Effector memory CD4-positive, alpha-beta T cell (primary cell): ENCODE results near the gene STAM.

Source experiments
- DNase-seq, 3 donors: peaks; one replicate each; pipeline ENCODE4 v3.0.0-alpha.2; 2020
- H3K27ac ChIP-seq: 2 replicates; pipeline ENCODE4 v1.7.0; 2013; ENCODE audit warnings: mild to moderate bottlenecking, low read length, moderate library complexity; ENCODE audit not compliant: insufficient read depth, poor library complexity, severe bottlenecking
- H3K27me3 ChIP-seq: replicated peaks from 2 replicates; pipeline ENCODE4 v1.7.0; 2013; ENCODE audit warnings: mild to moderate bottlenecking, low read length; ENCODE audit not compliant: insufficient read depth, control insufficient read depth, poor library complexity, severe bottlenecking
- H3K36me3 ChIP-seq: 2 replicates; pipeline ENCODE4 v1.7.0; 2013; ENCODE audit warnings: mild to moderate bottlenecking, low read length, moderate library complexity; ENCODE audit not compliant: control insufficient read depth, insufficient read depth
- H3K4me1 ChIP-seq: 2 replicates; pipeline ENCODE4 v1.7.0; 2013; ENCODE audit warnings: low read length, mild to moderate bottlenecking; ENCODE audit not compliant: control insufficient read depth, insufficient read depth, poor library complexity, severe bottlenecking
- H3K4me3 ChIP-seq: 2 replicates; pipeline ENCODE4 v1.7.0; 2013; ENCODE audit warnings: low read length, low read depth, mild to moderate bottlenecking; ENCODE audit not compliant: insufficient read depth, poor library complexity, severe bottlenecking
- H3K9me3 ChIP-seq: 2 replicates; pipeline ENCODE4 v1.7.0; 2013; ENCODE audit warnings: mild to moderate bottlenecking, low read length, moderate library complexity; ENCODE audit not compliant: control insufficient read depth

Gene STAM

DNA sequence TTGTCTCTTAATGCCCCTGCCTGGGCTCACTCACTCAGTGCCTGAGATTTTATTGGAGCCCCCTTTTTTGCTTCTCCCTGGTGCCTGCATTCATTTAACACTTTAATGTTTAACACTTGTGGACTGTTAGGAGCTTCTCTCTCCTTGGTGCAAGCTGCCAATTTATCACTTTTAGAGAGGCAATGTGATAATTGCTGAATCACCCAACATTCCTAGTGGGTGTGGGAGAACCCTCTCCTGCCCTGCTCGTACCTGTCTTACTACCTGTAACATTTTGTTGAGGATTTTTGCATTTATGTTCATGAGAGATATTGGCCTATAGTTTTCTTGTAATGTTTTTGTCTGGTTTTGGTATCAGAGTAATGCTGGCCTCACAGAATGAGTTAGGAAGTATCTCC, 13.2 kb downstream of the STAM start:
- no peaks in the 10 kb centered on the region for H3K27me3 ChIP-seq
- no peaks in the 10 kb centered on the region for H3K4me1 ChIP-seq
- peaks cover 6% of the 10 kb centered on the region for H3K9me3 ChIP-seq
- no peak for DNase-seq
- no peak overlapping the region for H3K27ac ChIP-seq
- peaks cover 4% of the 10 kb centered on the region for H3K36me3 ChIP-seq
- H3K4me3 ChIP-seq, result no peak overlapping the region

DNA sequence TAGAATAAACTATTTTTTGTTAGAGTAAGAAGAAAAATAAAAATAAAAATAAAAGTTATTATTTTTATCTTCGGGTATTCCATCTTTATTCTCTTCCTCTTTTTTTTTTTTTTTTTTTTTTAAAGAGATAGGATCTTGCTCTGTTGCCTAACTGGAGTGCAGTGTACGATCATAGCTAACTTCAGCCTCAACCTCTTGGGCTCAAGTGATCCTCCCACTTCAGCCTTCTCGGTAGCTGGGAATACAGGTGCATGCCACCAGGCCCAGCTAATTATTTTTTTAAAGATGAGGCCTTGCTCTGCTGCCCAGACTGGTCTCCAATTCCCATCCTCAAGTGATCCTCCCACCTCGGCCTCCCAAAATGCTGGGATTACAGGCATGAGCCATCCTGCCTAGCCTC, 15.4 kb downstream of the STAM start:
- no peak overlapping the region for H3K4me3 ChIP-seq
- no peak for DNase-seq
- no peak overlapping the region for H3K27ac ChIP-seq
- no peaks in the 10 kb centered on the region for H3K9me3 ChIP-seq
- peaks cover 3% of the 10 kb centered on the region for H3K4me1 ChIP-seq
- H3K27me3 ChIP-seq, result no peaks in the 10 kb centered on the region
- peaks cover 4% of the 10 kb centered on the region for H3K36me3 ChIP-seq

DNA sequence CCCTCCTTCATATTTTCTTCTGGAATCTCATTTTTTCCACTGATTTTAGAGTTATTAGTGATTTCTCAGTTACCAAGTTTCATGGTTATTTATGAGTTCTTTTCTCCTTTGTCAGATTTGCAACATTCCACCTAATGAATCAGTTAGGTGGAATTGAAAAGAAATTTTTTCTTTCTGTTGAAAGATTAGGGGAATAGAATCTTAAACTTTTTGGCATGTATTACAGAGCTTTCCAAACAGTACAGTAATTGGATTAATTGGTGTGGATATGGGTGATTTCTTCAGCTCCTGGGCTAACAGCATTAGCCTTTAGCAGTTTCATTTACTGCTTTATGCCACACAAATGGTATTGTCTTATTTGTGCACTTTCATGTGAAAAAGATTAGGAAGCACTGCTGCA, 17.0 kb downstream of the STAM start:
- Histone ChIP-seq H3K4me1 (peaks cover 3% of the 10 kb centered on the region), H3K27me3 (no peaks in the 10 kb centered on the region), H3K36me3 (peaks cover 4% of the 10 kb centered on the region), H3K9me3 (no peaks in the 10 kb centered on the region), H3K27ac (no peak overlapping the region), H3K4me3 (no peak overlapping the region)
- DNase-seq, result no peak

DNA sequence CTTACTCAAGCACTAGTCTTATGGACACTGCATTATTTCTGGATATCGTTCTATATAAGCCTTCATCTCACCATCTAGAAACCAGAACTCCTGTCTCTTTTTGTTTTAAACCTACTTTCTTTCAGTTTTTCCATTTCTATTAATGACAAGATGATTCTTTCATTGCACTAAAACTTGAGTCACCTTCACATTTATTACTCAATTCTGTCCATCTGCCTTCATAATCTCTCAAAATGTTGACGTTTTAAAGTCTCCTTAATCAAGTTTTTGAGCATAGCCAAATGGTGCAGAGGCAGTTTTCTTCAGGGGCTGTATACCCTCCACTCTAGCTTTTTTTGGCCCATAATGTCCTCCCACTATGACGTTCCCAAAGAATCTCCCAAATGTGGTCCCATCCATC, 17.6 kb downstream of the STAM start:
- H3K4me3 ChIP-seq, result no peak overlapping the region
- peaks cover 3% of the 10 kb centered on the region for H3K4me1 ChIP-seq

DNA sequence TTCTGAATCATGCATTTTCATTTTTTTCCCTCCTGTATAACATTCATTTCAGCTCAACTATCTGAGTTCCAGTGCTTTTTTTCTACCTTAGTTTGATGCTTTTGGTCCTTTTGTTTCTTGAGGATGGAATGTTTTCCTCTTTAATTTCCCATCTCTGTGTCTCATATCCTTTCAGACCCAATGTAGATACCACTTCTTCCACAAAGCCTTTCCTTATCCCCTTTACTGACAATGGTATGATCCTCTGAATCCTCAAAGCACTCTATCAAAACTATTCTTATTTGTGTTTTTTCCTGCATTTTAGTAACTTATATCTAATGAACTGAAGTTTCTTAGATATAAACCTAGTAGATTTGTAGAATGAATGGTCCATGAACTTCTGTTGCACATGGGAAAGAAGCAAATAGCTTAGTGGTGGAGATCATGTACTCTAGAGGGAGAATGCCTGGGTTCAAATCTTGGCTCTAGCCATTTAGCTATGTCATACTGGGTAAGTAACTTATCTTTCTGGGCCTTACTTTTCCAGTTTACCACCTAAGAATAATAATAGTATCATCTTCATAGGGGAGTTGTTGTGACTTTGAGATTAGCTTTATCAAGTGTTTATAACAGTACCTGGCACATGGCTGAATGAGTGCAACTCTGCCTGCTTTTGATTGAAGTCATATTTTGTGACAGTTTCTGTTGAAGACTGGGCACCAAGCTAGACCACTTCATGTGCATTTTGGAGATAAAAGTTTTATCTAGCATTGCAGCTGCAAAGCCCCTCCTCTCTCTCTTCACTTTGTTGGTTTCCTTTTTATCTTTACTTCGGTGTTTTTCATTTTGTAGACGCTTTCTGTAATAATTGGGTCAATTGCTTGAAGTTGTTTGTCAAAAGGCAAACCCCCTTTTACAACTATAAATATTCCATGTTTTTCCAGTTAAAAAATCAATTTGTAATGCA, 18.5 kb downstream of the STAM start:
- DNase-seq, result no peak
- peaks cover 3% of the 10 kb centered on the region for H3K4me1 ChIP-seq

More for the DNA sequence above, 17.6 kb downstream of the STAM start:
- Histone ChIP-seq H3K27ac (no peak overlapping the region), H3K27me3 (no peaks in the 10 kb centered on the region), H3K9me3 (no peaks in the 10 kb centered on the region), H3K36me3 (peaks cover 4% of the 10 kb centered on the region)
- DNase-seq, result no peak

DNA sequence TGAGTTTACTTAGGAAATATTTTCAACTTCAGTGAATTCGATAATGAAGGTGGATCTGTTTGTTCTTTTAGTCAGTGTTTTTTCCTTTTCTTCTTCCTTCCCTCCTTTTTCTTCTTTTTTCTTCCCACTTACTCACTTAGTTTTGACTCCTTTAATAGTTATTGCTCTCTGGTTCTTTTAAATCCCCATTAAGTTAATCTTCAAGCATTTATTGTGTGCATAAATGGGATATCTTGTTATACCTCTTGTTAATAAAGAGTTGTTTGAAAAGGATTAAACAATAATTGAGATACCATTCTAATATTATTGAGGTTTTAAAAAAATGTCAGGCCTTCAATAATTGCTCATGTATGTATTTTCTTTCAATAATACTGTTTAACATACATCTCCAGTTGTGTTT, 19.5 kb downstream of the STAM start:
- Histone ChIP-seq H3K4me3 (no peak overlapping the region), H3K27ac (peak overlapping the region; percentile 11), H3K27me3 (no peaks in the 10 kb centered on the region), H3K36me3 (peaks cover 4% of the 10 kb centered on the region), H3K4me1 (peaks cover 4% of the 10 kb centered on the region), H3K9me3 (no peaks in the 10 kb centered on the region)
- no peak for DNase-seq

More for the DNA sequence above, 18.5 kb downstream of the STAM start:
- H3K9me3 ChIP-seq, result no peaks in the 10 kb centered on the region
- H3K27me3 ChIP-seq, result no peaks in the 10 kb centered on the region
- peaks cover 4% of the 10 kb centered on the region for H3K36me3 ChIP-seq
- H3K4me3 ChIP-seq, result no peak overlapping the region
- no peak overlapping the region for H3K27ac ChIP-seq

DNA sequence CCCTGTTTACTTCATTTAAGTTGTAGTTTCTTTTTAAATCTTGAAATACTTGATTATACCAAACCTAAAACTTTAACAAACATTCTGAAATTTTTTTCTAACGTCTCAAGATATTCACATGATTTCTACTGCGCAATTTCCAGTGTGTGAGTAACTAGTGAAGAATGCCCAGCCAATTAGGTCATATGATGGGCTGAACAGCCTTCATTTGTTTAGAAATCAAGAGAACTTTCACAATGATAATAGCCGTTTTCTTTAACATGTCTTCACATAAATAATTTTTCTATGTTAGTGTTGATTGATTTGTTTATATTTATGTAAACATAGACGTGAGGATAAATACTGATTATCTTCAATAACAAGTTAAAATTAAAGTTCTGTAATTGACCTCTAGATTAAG, 21.8 kb downstream of the STAM start:
- no peaks in the 10 kb centered on the region for H3K36me3 ChIP-seq
- no peak for DNase-seq
- H3K27ac ChIP-seq, result no peak overlapping the region
- H3K4me1 ChIP-seq, result peaks cover 9% of the 10 kb centered on the region
- H3K4me3 ChIP-seq, result no peak overlapping the region
- no peaks in the 10 kb centered on the region for H3K27me3 ChIP-seq
- H3K9me3 ChIP-seq, result no peaks in the 10 kb centered on the region

DNA sequence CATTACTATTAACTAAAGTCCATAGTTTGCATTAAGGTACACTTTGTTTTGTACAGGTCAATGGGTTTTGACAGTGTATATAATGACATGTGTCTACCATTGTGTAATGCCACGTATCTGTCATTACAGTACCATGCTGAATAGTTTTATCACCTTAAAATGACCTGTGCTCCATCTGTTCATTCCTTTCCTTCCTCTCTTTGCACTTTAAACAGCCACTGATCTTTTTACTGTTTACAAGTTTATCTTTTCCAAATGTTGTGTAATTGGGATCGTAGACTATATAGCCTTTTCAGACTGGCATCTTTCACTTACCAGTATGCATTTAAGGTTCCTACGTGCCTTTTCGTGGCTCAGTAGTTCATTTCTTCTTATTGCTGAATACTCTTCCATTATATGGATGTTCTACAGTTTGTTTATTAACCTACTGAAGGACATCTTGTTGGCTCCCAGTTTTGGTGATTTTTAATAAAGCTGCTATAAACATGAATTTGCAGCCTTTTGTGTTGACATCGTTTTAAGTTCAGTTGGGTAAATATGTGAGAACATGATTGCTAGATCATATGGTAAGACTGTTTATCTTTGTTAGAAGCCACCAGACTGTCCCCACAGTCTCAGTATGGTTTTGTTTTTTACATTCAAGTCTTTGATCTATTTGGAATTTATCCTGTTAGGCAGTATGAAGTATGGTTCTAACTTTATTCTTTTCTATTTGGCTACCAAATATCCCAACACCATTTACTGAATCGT, 24.7 kb downstream of the STAM start:
- DNase-seq, result no peak
- Histone ChIP-seq H3K27ac (peak overlapping the region; percentile 43), H3K9me3 (no peaks in the 10 kb centered on the region), H3K4me1 (peaks cover 6% of the 10 kb centered on the region), H3K4me3 (peak overlapping the region; percentile 13), H3K27me3 (no peaks in the 10 kb centered on the region), H3K36me3 (no peaks in the 10 kb centered on the region)

DNA sequence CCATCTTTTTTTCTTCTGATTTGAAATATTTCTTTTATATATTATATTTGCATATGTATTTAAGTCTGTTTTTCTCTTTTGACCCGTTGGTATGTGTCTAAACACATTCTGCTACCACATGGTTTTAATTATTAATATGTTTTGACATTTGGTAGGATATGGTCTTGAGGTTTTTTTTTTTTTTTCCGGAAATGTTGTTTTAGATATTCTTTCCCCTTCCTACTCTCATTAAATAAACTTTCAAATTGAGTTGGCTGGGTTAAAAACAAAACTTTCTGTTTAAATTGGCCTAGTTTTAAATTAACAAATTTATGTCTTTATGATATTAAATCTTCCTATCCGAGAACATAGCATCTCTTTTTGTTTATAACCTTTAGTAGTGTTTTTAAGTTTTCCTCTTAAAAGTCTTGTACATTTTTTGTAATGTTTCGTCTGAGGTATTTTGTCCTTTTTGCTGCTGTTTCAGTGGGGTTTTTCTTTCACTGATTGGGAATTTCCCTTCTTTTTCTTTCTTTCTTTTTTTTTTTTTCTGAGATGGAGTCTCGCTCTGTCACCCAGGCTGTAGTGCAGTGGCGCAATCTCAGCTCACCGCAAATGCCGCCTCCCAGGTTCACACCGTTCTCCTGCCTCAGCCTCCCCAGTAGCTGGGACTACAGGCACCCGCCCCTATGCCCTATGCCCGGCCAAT, 25.4 kb downstream of the STAM start:
- peak; percentile 49 to 54 (median 52) for DNase-seq
- peak overlapping the region; percentile 43 for H3K27ac ChIP-seq
- no peaks in the 10 kb centered on the region for H3K9me3 ChIP-seq
- peaks cover 6% of the 10 kb centered on the region for H3K4me1 ChIP-seq
- H3K36me3 ChIP-seq, result no peaks in the 10 kb centered on the region
- H3K4me3 ChIP-seq, result peak overlapping the region; percentile 8
- H3K27me3 ChIP-seq, result no peaks in the 10 kb centered on the region
